ENCODE measurements around the gene TIAM1. TPM values are rescaled to one million over a fixed set of nuclear protein-coding genes. Genes with fewer than 3 reads are reported as not detected.

The TIAM1 gene
- total and polyA plus RNA-seq, 4 donors, result 3.5 to 58.0 (median 11.8) TPM

DNA sequence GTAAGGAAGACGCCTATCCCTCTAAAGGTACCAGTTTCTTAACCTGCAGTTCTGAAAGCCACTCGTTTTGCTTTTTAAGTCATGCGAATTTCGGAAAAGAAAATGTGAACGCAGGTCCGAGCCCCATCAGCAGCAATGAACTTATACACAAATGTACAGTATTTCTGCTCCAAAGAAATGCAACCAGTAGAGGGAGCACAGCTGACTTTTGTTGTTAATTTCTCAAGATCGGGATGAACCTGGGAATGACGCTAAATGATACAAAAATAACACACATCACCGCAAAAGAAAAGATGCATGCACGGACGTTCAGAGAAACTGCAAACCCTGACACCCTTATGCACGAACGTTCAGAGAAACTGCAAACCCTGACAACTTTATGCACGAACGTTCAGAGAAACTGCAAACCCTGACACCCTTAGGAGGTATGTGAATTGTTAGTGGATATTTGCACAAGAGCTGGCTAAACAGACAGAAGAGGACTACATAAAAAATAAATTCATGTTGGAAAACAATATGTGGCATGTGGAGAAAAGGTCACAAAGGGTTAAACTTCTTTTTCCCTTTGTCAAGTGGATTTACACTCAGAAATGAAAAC, 3.5 kb upstream of the TIAM1 start:
- TF ChIP-seq, protein P1, sequence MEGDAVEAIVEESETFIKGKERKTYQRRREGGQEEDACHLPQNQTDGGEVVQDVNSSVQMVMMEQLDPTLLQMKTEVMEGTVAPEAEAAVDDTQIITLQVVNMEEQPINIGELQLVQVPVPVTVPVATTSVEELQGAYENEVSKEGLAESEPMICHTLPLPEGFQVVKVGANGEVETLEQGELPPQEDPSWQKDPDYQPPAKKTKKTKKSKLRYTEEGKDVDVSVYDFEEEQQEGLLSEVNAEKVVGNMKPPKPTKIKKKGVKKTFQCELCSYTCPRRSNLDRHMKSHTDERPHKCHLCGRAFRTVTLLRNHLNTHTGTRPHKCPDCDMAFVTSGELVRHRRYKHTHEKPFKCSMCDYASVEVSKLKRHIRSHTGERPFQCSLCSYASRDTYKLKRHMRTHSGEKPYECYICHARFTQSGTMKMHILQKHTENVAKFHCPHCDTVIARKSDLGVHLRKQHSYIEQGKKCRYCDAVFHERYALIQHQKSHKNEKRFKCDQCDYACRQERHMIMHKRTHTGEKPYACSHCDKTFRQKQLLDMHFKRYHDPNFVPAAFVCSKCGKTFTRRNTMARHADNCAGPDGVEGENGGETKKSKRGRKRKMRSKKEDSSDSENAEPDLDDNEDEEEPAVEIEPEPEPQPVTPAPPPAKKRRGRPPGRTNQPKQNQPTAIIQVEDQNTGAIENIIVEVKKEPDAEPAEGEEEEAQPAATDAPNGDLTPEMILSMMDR (IDR thresholded peaks at IDR 0.05; ENCODE audit: control extremely low read depth, extremely low read depth), result peak; percentile 11
- Histone ChIP-seq H3K9me3 (ENCODE audit: control insufficient read depth in 4 of 4, insufficient read depth in 3 of 4, low read length in 3 of 4) (no peaks in the 10 kb centered on the region), H3K36me3 (ENCODE audit: control insufficient read depth in 4 of 4, insufficient read depth in 4 of 4, low read length in 4 of 4) (no peaks in the 10 kb centered on the region), H3K27ac (ENCODE audit: low read depth in 1 of 2, low read length in 1 of 2) (no peak overlapping the region), H3K27me3 (ENCODE audit: control insufficient read depth in 3 of 3, insufficient read depth in 3 of 3, low read length in 2 of 3) (peaks cover 0 to 12% (median 0%) of the 10 kb centered on the region in 3 donors), H3K4me1 (ENCODE audit: control insufficient read depth in 5 of 5, insufficient read depth in 5 of 5, low read length in 5 of 5) (peaks cover 0 to 24% (median 0%) of the 10 kb centered on the region in 5 donors), H3K4me3 (no peak overlapping the region), H3K9ac (ENCODE audit: insufficient read depth in 1 of 2, low read length in 2 of 2) (no peak overlapping the region)
- no peak for ATAC-seq (ENCODE audit: insufficient read depth, low FRiP score)
- WGBS, 2 donors, result 46 to 70% methylated on average over 15 of the region's 15 CpGs
- peak in 2 of 3 donors; percentile 75 for DNase-seq

DNA sequence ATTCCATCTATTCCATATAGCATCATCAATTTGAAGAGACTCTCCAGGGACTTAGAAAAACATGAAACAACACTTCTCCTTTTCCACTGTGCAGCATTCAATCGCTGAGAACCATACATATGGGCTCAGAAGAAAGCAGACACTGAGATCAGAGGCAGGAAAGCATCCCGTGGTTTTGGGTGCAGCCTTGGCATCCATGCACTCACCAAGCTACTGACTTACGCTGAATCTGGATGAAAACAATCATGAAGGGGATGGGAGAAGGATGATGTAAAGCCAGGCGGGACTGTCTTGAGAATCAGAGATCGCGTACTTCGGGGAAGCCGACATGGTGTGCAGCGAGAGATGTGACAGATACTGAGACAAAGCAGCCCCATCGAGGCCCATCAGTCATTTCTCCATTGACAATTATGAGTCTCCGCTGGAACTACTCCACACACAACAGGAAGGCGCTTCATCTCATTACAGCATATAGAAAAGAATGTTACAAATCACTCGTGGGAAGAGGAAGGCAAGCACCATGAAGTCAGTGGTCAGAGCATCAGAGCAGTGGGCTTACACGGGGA, 2.3 kb upstream of the TIAM1 start:
- Histone ChIP-seq H3K36me3 (ENCODE audit: control insufficient read depth in 4 of 4, insufficient read depth in 4 of 4, low read length in 4 of 4) (no peaks in the 10 kb centered on the region), H3K9me3 (ENCODE audit: control insufficient read depth in 4 of 4, insufficient read depth in 3 of 4, low read length in 3 of 4) (no peaks in the 10 kb centered on the region), H3K4me1 (ENCODE audit: control insufficient read depth in 5 of 5, insufficient read depth in 5 of 5, low read length in 5 of 5) (peaks cover 0 to 24% (median 0%) of the 10 kb centered on the region in 5 donors), H3K27ac (ENCODE audit: low read depth in 1 of 2, low read length in 1 of 2) (no peak overlapping the region), H3K9ac (ENCODE audit: insufficient read depth in 1 of 2, low read length in 2 of 2) (no peak overlapping the region), H3K4me3 (no peak overlapping the region), H3K27me3 (ENCODE audit: control insufficient read depth in 3 of 3, insufficient read depth in 3 of 3, low read length in 2 of 3) (peaks cover 0 to 14% (median 0%) of the 10 kb centered on the region in 3 donors)
- TF ChIP-seq, protein P1 (IDR thresholded peaks at IDR 0.05; ENCODE audit: control extremely low read depth, extremely low read depth), result no peak
- DNase-seq, result no peak
- 86 to 90% methylated on average over 14 of the region's 14 CpGs for WGBS, 2 donors
- no peak for ATAC-seq (ENCODE audit: insufficient read depth, low FRiP score)

DNA sequence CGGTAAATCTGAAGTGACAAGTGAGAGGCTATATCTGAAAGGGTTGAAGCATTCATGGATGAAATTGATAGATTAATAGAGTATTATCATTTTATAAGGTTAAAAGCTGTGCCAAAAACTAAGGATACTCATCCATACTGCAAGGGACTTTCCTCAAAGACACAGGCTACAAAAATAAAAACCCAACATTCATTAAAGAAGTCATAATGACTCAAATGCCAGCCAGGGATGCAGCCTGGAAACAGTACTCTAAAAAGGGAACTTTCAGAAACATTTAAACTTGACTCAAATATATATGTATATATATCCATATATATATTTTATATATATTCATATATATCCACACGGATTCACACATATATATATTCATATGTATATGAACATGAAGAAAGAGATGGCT, 1.1 kb upstream of the TIAM1 start:
- H3K27ac ChIP-seq (ENCODE audit: low read depth in 1 of 2, low read length in 1 of 2), result no peak overlapping the region
- ATAC-seq (ENCODE audit: insufficient read depth, low FRiP score), result no peak
- 83 to 96% methylated on average over 2 of the region's 2 CpGs for WGBS, 2 donors

More for the DNA sequence above, 1.1 kb upstream of the TIAM1 start:
- peaks cover 0 to 24% (median 0%) of the 10 kb centered on the region in 5 donors for H3K4me1 ChIP-seq (ENCODE audit: control insufficient read depth in 5 of 5, insufficient read depth in 5 of 5, low read length in 5 of 5)
- no peaks in the 10 kb centered on the region for H3K9me3 ChIP-seq (ENCODE audit: control insufficient read depth in 4 of 4, insufficient read depth in 3 of 4, low read length in 3 of 4)
- no peaks in the 10 kb centered on the region for H3K36me3 ChIP-seq (ENCODE audit: control insufficient read depth in 4 of 4, insufficient read depth in 4 of 4, low read length in 4 of 4)
- H3K9ac ChIP-seq (ENCODE audit: insufficient read depth in 1 of 2, low read length in 2 of 2), result no peak overlapping the region
- H3K27me3 ChIP-seq (ENCODE audit: control insufficient read depth in 3 of 3, insufficient read depth in 3 of 3, low read length in 2 of 3), result peaks cover 0 to 14% (median 0%) of the 10 kb centered on the region in 3 donors
- TF ChIP-seq, protein P1 (IDR thresholded peaks at IDR 0.05; ENCODE audit: control extremely low read depth, extremely low read depth), result no peak
- no peak for DNase-seq
- no peak overlapping the region for H3K4me3 ChIP-seq

Measured in lung (tissue), 12 donors.